CD8-positive, alpha-beta memory T cell (primary cell): ENCODE results near the gene NCOR2. TPM values are rescaled to one million over a fixed set of nuclear protein-coding genes. Genes with fewer than 3 reads are reported as not detected.

Experiments
- CTCF ChIA-PET: fragments of 350-600 bp; sonication (Branson Sonifier 250); formaldehyde crosslinking; loops from one replicate; lab custom pipeline; 2021; ENCODE audit warnings: antibody characterized with exemption; lab: Charles Lee
- POLR2A ChIA-PET: fragments of 350-600 bp; sonication (Branson Sonifier 250); formaldehyde crosslinking; loops from one replicate; lab custom pipeline; 2021; ENCODE audit warnings: antibody characterized with exemption; lab: Charles Lee
- DNase-seq, 5 donors: peaks; one replicate each; pipeline versions ENCODE4 v3.0.0 to v3.0.0-alpha.2; 2020 to 2022; ENCODE audit warnings: mixed read lengths in 1 of 5
- H3K27ac ChIP-seq: one replicate; pipeline ENCODE4 v1.7.0; 2013; ENCODE audit warnings: low read depth, mild to moderate bottlenecking, low read length, moderate library complexity
- H3K27me3 ChIP-seq: 2 replicates; pipeline ENCODE4 v1.7.0; 2013; ENCODE audit warnings: low read length, mild to moderate bottlenecking; ENCODE audit not compliant: insufficient read depth, poor library complexity, severe bottlenecking
- H3K36me3 ChIP-seq: 2 replicates; pipeline ENCODE4 v1.7.0; 2013; ENCODE audit warnings: mild to moderate bottlenecking, low read length, moderate library complexity; ENCODE audit not compliant: insufficient read depth
- H3K4me1 ChIP-seq: 2 replicates; pipeline ENCODE4 v1.7.0; 2013; ENCODE audit warnings: mild to moderate bottlenecking, low read length, moderate library complexity; ENCODE audit not compliant: insufficient read depth
- H3K4me3 ChIP-seq: 2 replicates; pipeline ENCODE4 v1.7.0; 2013; ENCODE audit warnings: mild to moderate bottlenecking, low read length
- H3K9me3 ChIP-seq: 2 replicates; pipeline ENCODE4 v1.7.0; 2013; ENCODE audit warnings: mild to moderate bottlenecking, low read length
- H3K27ac Mint-ChIP-seq, 8 donors: one replicate each; pipeline ENCODE4 v1.8.0; 2020 to 2021; ENCODE audit warnings: mixed read lengths in 8 of 8, mild to moderate bottlenecking in 6 of 8, inconsistent platforms in 3 of 8, moderate library complexity in 3 of 8
- H3K27me3 Mint-ChIP-seq, 2 donors: one replicate each; pipeline ENCODE4 v1.8.0; 2020 to 2021; ENCODE audit warnings: mixed read lengths in 2 of 2, mild to moderate bottlenecking in 1 of 2, moderate library complexity in 1 of 2
- H3K36me3 Mint-ChIP-seq, 3 donors: one replicate each; pipeline ENCODE4 v1.8.0; 2020 to 2021; ENCODE audit warnings: mixed read lengths in 3 of 3, inconsistent platforms in 1 of 3, mild to moderate bottlenecking in 1 of 3
- H3K4me1 Mint-ChIP-seq, 3 donors: one replicate each; pipeline ENCODE4 v1.8.0; 2020 to 2021; ENCODE audit warnings: mixed read lengths in 3 of 3, inconsistent platforms in 1 of 3, mild to moderate bottlenecking in 1 of 3
- H3K4me3 Mint-ChIP-seq, 7 donors: one replicate each; pipeline ENCODE4 v1.8.0; 2020 to 2021; ENCODE audit warnings: mixed read lengths in 7 of 7, mild to moderate bottlenecking in 6 of 7, moderate library complexity in 4 of 7, inconsistent platforms in 2 of 7
- H3K9me3 Mint-ChIP-seq, 5 donors: one replicate each; pipeline ENCODE4 v1.8.0; 2020 to 2022; ENCODE audit warnings: mixed read lengths in 5 of 5, mild to moderate bottlenecking in 3 of 5, moderate library complexity in 2 of 5, inconsistent platforms in 1 of 5
- polyA plus RNA-seq: library from polyadenylated mRNA; unstranded; fragments of 300-500 nt; fragmentation: Illumina TruSeq; gene quantifications from one replicate; pipeline ENCODE4 v1.2.3, GENCODE V29; 2021
- total RNA-seq, 2 experiments: library from RNA; stranded (reverse); gene quantifications; one replicate each; pipeline ENCODE4 v1.2.3, GENCODE V29; 2021

The NCOR2 gene
- total and polyA plus RNA-seq, 3 experiments from 2014 or later, result 16.7 to 97.4 (median 96.6) TPM

GRCh38 chr12:124559182-124560017, 8.0 kb downstream of the NCOR2 start:
- Histone ChIP-seq H3K4me1 (peaks cover 14% of the 10 kb centered on the region), H3K4me3 (no peak overlapping the region), H3K27me3 (no peaks in the 10 kb centered on the region), H3K36me3 (no peaks in the 10 kb centered on the region), H3K9me3 (no peaks in the 10 kb centered on the region), H3K27ac (no peak overlapping the region)
- no peaks in the 10 kb centered on the region for H3K27me3 Mint-ChIP-seq
- no peaks in the 10 kb centered on the region for H3K9me3 Mint-ChIP-seq
- H3K27ac Mint-ChIP-seq, result peak overlapping the region in 3 of 8 donors; percentile 8 to 40 (median 12)
- POLR2A ChIA-PET, result no interaction called here
- H3K36me3 Mint-ChIP-seq, result peaks cover 0 to 5% (median 2%) of the 10 kb centered on the region in 3 donors
- DNase-seq, result no peak
- peaks cover 41 to 83% (median 59%) of the 10 kb centered on the region in 3 donors for H3K4me1 Mint-ChIP-seq
- H3K4me3 Mint-ChIP-seq, result no peak overlapping the region
- CTCF ChIA-PET, result no interaction called here

GRCh38 chr12:124558313-124558712, 9.1 kb downstream of the NCOR2 start:
- H3K4me1 ChIP-seq, result peaks cover 18% of the 10 kb centered on the region
- H3K9me3 ChIP-seq, result no peaks in the 10 kb centered on the region
- H3K4me3 ChIP-seq, result no peak overlapping the region
- DNase-seq, result no peak
- no peaks in the 10 kb centered on the region for H3K27me3 ChIP-seq
- ChIA-PET CTCF (no interaction called here), POLR2A (no interaction called here)
- H3K27ac ChIP-seq, result no peak overlapping the region
- Mint-ChIP-seq H3K27me3 (no peaks in the 10 kb centered on the region), H3K36me3 (peaks cover 0 to 5% (median 2%) of the 10 kb centered on the region in 3 donors), H3K4me1 (peaks cover 41 to 82% (median 56%) of the 10 kb centered on the region in 3 donors), H3K4me3 (peak overlapping the region in 1 of 7 donors; percentile 30), H3K9me3 (no peaks in the 10 kb centered on the region), H3K27ac (no peak overlapping the region)
- H3K36me3 ChIP-seq, result no peaks in the 10 kb centered on the region

- Mint-ChIP-seq H3K4me3 (no peak overlapping the region), H3K36me3 (peaks cover 0 to 5% (median 2%) of the 10 kb centered on the region in 3 donors), H3K4me1 (peaks cover 42 to 81% (median 57%) of the 10 kb centered on the region in 3 donors), H3K27ac (no peak overlapping the region), H3K9me3 (no peaks in the 10 kb centered on the region), H3K27me3 (no peaks in the 10 kb centered on the region)
- H3K36me3 ChIP-seq, result no peaks in the 10 kb centered on the region
- H3K27ac ChIP-seq, result no peak overlapping the region
- H3K27me3 ChIP-seq, result no peaks in the 10 kb centered on the region
- CTCF ChIA-PET, result no interaction called here
- peaks cover 13% of the 10 kb centered on the region for H3K4me1 ChIP-seq
- POLR2A ChIA-PET, result no interaction called here
- DNase-seq, result no peak
- H3K9me3 ChIP-seq, result no peaks in the 10 kb centered on the region
- no peak overlapping the region for H3K4me3 ChIP-seq
These were observed 9.7 kb downstream of the NCOR2 start for GRCh38 chr12:124557518-124558223.

- Mint-ChIP-seq H3K4me1 (peaks cover 42 to 82% (median 59%) of the 10 kb centered on the region in 3 donors), H3K27ac (no peak overlapping the region)
- H3K4me1 ChIP-seq, result peaks cover 13% of the 10 kb centered on the region
These were observed 10.4 kb downstream of the NCOR2 start for GRCh38 chr12:124556896-124557501.

GRCh38 chr12:124556074-124556466, 11.3 kb downstream of the NCOR2 start:
- Mint-ChIP-seq H3K27ac (no peak overlapping the region), H3K4me1 (peaks cover 41 to 84% (median 60%) of the 10 kb centered on the region in 3 donors), H3K4me3 (no peak overlapping the region), H3K9me3 (no peaks in the 10 kb centered on the region), H3K36me3 (peaks cover 0 to 5% (median 2%) of the 10 kb centered on the region in 3 donors), H3K27me3 (no peaks in the 10 kb centered on the region)
- Histone ChIP-seq H3K4me1 (peaks cover 18% of the 10 kb centered on the region), H3K4me3 (no peak overlapping the region), H3K36me3 (no peaks in the 10 kb centered on the region), H3K27ac (no peak overlapping the region), H3K9me3 (no peaks in the 10 kb centered on the region), H3K27me3 (no peaks in the 10 kb centered on the region)
- no peak for DNase-seq
- ChIA-PET POLR2A (no interaction called here), CTCF (no interaction called here)

More at GRCh38 chr12:124556896-124557501, 10.4 kb downstream of the NCOR2 start:
- peak overlapping the region in 1 of 7 donors; percentile 34 for H3K4me3 Mint-ChIP-seq
- peaks cover 0 to 5% (median 2%) of the 10 kb centered on the region in 3 donors for H3K36me3 Mint-ChIP-seq
- no peaks in the 10 kb centered on the region for H3K27me3 Mint-ChIP-seq
- H3K9me3 Mint-ChIP-seq, result no peaks in the 10 kb centered on the region
- no peak for DNase-seq
- POLR2A ChIA-PET, result no interaction called here
- CTCF ChIA-PET, result no interaction called here
- no peaks in the 10 kb centered on the region for H3K27me3 ChIP-seq
- H3K27ac ChIP-seq, result no peak overlapping the region
- H3K4me3 ChIP-seq, result no peak overlapping the region
- H3K36me3 ChIP-seq, result no peaks in the 10 kb centered on the region
- H3K9me3 ChIP-seq, result no peaks in the 10 kb centered on the region

- Mint-ChIP-seq H3K36me3 (peaks cover 0 to 5% (median 2%) of the 10 kb centered on the region in 3 donors), H3K27me3 (no peaks in the 10 kb centered on the region), H3K27ac (peak overlapping the region in 1 of 8 donors; percentile 24), H3K4me3 (peak overlapping the region in 3 of 7 donors; percentile 8 to 56 (median 35)), H3K9me3 (no peaks in the 10 kb centered on the region), H3K4me1 (peaks cover 40 to 84% (median 59%) of the 10 kb centered on the region in 3 donors)
- POLR2A ChIA-PET, result no interaction called here
- no peaks in the 10 kb centered on the region for H3K9me3 ChIP-seq
- CTCF ChIA-PET, result no interaction called here
- H3K4me1 ChIP-seq, result peaks cover 24% of the 10 kb centered on the region
- H3K36me3 ChIP-seq, result no peaks in the 10 kb centered on the region
- H3K4me3 ChIP-seq, result no peak overlapping the region
- no peaks in the 10 kb centered on the region for H3K27me3 ChIP-seq
- DNase-seq, result no peak
- H3K27ac ChIP-seq, result no peak overlapping the region
These were observed 12.0 kb downstream of the NCOR2 start for GRCh38 chr12:124555168-124556073.

GRCh38 chr12:124554429-124555029, 12.9 kb downstream of the NCOR2 start:
- peaks cover 43 to 83% (median 61%) of the 10 kb centered on the region in 3 donors for H3K4me1 Mint-ChIP-seq
- peaks cover 0 to 5% (median 1%) of the 10 kb centered on the region in 3 donors for H3K36me3 Mint-ChIP-seq
- no peak overlapping the region for H3K27ac Mint-ChIP-seq
- H3K4me3 ChIP-seq, result peak overlapping the region; percentile 26
- no peak overlapping the region for H3K4me3 Mint-ChIP-seq
- H3K27ac ChIP-seq, result no peak overlapping the region
- H3K9me3 ChIP-seq, result no peaks in the 10 kb centered on the region
- peak in 1 of 5 donors; percentile 18 for DNase-seq
- H3K4me1 ChIP-seq, result peaks cover 30% of the 10 kb centered on the region
- no peaks in the 10 kb centered on the region for H3K27me3 Mint-ChIP-seq
- ChIA-PET CTCF (no interaction called here), POLR2A (no interaction called here)
- H3K36me3 ChIP-seq, result no peaks in the 10 kb centered on the region
- H3K27me3 ChIP-seq, result no peaks in the 10 kb centered on the region
- no peaks in the 10 kb centered on the region for H3K9me3 Mint-ChIP-seq
